ENCODE data around the gene MKRN2. TPM values are rescaled to one million over a fixed set of nuclear protein-coding genes. Genes with fewer than 3 reads are reported as not detected.

The MKRN2 gene
- total and polyA plus RNA-seq, 9 of the 15 experiments (the other 6 are each of a cell fraction or from before 2014, with no cell fraction given): 29.4 to 63.2 (median 42.9) TPM

DNA sequence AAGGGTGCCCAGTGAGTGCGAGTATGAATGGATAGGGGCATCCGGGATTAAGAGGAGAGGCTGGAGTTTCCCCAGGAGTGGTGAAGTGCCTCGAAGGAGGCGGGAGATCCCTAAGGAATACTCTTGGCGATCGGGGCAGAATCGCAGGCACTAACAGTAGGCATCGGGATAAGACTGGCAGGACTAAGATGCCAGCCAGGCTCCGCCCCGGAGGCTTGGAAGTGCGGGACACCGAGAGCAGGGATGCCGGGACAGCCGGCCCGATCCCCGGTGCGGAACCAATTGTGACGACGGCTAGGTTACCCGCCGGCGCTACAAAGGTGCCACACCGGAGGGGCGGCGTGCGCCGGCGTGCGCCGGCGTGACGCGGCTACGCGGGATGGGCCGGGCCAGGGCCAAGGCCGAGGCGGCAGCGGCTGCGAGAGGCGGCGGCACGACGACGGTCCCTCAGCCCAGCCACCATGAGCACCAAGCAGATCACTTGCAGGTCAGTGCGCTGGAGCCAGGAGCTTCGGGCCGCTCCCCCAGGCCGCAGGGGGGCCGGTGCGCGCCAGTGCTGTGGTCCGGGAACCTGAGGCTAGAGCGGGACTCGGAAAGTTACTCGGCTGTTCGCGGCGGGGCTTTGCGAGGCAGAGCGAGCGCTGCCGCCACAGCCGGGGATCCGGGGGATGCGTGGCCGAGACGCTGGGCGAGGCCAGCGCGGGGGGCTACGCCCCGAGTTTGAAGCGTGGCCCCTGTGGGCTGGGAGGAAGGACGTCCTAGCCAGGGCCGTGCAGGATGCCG lies at the start of gene MKRN2 (continued):
- TF ChIP-seq, protein P1, sequence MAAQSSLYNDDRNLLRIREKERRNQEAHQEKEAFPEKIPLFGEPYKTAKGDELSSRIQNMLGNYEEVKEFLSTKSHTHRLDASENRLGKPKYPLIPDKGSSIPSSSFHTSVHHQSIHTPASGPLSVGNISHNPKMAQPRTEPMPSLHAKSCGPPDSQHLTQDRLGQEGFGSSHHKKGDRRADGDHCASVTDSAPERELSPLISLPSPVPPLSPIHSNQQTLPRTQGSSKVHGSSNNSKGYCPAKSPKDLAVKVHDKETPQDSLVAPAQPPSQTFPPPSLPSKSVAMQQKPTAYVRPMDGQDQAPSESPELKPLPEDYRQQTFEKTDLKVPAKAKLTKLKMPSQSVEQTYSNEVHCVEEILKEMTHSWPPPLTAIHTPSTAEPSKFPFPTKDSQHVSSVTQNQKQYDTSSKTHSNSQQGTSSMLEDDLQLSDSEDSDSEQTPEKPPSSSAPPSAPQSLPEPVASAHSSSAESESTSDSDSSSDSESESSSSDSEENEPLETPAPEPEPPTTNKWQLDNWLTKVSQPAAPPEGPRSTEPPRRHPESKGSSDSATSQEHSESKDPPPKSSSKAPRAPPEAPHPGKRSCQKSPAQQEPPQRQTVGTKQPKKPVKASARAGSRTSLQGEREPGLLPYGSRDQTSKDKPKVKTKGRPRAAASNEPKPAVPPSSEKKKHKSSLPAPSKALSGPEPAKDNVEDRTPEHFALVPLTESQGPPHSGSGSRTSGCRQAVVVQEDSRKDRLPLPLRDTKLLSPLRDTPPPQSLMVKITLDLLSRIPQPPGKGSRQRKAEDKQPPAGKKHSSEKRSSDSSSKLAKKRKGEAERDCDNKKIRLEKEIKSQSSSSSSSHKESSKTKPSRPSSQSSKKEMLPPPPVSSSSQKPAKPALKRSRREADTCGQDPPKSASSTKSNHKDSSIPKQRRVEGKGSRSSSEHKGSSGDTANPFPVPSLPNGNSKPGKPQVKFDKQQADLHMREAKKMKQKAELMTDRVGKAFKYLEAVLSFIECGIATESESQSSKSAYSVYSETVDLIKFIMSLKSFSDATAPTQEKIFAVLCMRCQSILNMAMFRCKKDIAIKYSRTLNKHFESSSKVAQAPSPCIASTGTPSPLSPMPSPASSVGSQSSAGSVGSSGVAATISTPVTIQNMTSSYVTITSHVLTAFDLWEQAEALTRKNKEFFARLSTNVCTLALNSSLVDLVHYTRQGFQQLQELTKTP (IDR thresholded peaks at IDR 0.05; ENCODE audit: low read depth in 1 of 2, partially characterized antibody in 2 of 2): no peak
- TF ChIP-seq CSDE1 (IDR thresholded peaks at IDR 0.05): peak in 1 of 2 experiments; percentile 74; a peak in 1 of 4 replicates
- peak; percentile 76; the same call in 1 of the 2 replicates for TF ChIP-seq NR3C1 (CRISPR knock-in tag; IDR thresholded peaks at IDR 0.05)
- peak in 1 of 2 experiments; percentile 26; a peak in 1 of 4 replicates for TF ChIP-seq SRF (CRISPR knock-in tag; IDR thresholded peaks at IDR 0.05)
- peak in 1 of 2 experiments; percentile 56; a peak in 1 of 4 replicates for TF ChIP-seq ETV6 (IDR thresholded peaks at IDR 0.05; ENCODE audit: borderline replicate concordance in 1 of 2, low read depth in 2 of 2, low read length in 1 of 2)
- TF ChIP-seq ETV6 (CRISPR knock-in tag; IDR thresholded peaks at IDR 0.05; ENCODE audit: borderline replicate concordance): no peak
- peak in 1 of 2 experiments; percentile 90; a peak in 3 of 4 replicates for TF ChIP-seq TEAD1 (CRISPR knock-in tag; IDR thresholded peaks at IDR 0.05)
- TF ChIP-seq JUND (IDR thresholded peaks at IDR 0.05; ENCODE audit: borderline replicate concordance, low read depth, low read length): peak; percentile 76
- peak; percentile 71; the same call in 1 of the 3 replicates for TF ChIP-seq JUND (tag; IDR thresholded peaks at IDR 0.05; ENCODE audit: borderline replicate concordance, low read depth, low read length)
- TF ChIP-seq HOXB6 (CRISPR knock-in tag; IDR thresholded peaks at IDR 0.05; ENCODE audit: borderline replicate concordance): no peak
- no peak; the same call in 1 of the 2 replicates for TF ChIP-seq CAMTA2 (CRISPR knock-in tag; conservative IDR thresholded peaks at IDR 0.05)
- TF ChIP-seq FOXK2 (conservative IDR thresholded peaks at IDR 0.05 in 1 of 2, IDR thresholded peaks at IDR 0.05 in 1 of 2; ENCODE audit: low read depth in 2 of 2): peak; percentile 7 to 18; a peak in 1 of 4 replicates
- TF ChIP-seq KAT7 (CRISPR knock-in tag; IDR thresholded peaks at IDR 0.05; ENCODE audit: borderline replicate concordance): peak; percentile 98
- TF ChIP-seq ZNF12 (CRISPR knock-in tag; IDR thresholded peaks at IDR 0.05): peak; percentile 73; the same call in 1 of the 2 replicates
- peak; percentile 98 for TF ChIP-seq RBBP5 (IDR thresholded peaks at IDR 0.05; ENCODE audit: borderline replicate concordance, insufficient read depth, low read length, poor library complexity, severe bottlenecking)
- peak; percentile 53; the same call in 1 of the 2 replicates for TF ChIP-seq ZNF384 (IDR thresholded peaks at IDR 0.05; ENCODE audit: low read depth, low read length)
- TF ChIP-seq TOE1 (IDR thresholded peaks at IDR 0.05; ENCODE audit: borderline replicate concordance): peak; percentile 77; the same call in 1 of the 2 replicates
- TF ChIP-seq TOE1 (CRISPR knock-in tag; IDR thresholded peaks at IDR 0.05; ENCODE audit: borderline replicate concordance, low read depth): no peak
- TF ChIP-seq SUPT5H (IDR thresholded peaks at IDR 0.05): peak; percentile 98
- TF ChIP-seq ZNF41 (CRISPR knock-in tag; conservative IDR thresholded peaks at IDR 0.05): no peak
- 0 out of 2 replicates have a peak, but pooled peaks have one; percentile 36 for TF ChIP-seq RFX5 (IDR thresholded peaks at IDR 0.05; ENCODE audit: low read depth, low read length)
- peak; percentile 98 for TF ChIP-seq POLR2AphosphoS5 (IDR thresholded peaks at IDR 0.05; ENCODE audit: control insufficient read depth, insufficient read depth, low read depth, low read length)
- peak; percentile 56 for TF ChIP-seq HNRNPLL (IDR thresholded peaks at IDR 0.05; ENCODE audit: low read depth, low read length, poor library complexity, severe bottlenecking)
